Superior temporal gyrus (tissue), 1 donor: Measurements from ENCODE around the gene LSMEM2.
"Not testable (repeated sequence)": the region's sequence is repeated elsewhere in the genome, so short reads cannot be mapped to it uniquely, and the experiment has no call there.

Experiments used
- DNase-seq: peaks from one replicate; pipeline ENCODE4 v3.0.0-alpha.2; 2016; ENCODE audit errors: extremely low spot score

The LSMEM2 gene

DNA sequence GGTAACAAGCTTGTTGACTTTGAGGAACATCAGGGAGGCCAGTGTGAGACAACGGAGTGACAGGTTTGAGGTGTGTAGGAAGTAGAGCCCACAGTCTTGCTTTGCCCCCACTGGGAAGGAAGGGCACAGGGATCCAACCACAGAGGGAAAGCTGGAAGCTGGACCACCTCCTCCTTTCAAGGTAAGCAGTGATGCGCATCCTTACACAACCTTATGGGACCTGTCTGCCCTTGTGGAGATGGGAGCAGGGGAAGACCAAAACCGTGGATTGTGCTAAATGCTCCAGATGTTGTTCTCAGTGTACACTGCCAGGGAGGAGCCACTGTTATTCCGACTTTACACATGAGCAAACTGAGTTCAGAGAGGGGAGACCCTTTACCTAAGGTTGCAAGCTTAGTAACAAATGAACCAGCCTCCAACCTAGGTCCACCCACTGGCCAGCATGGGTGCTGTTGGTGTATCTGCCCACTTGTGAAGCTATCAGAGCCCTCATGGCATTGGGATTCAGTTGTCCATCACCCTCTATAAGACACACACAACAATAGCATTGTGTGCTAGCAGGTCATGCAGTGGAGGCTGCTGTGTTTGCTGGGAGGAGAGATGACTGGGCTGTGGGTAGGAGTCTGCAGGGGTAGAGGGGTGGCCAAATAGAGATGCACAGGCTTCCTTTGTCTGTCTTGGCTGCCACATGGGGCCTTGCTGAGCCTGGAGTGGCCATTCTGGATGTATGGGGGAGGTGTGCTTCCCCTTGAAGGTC is 586 bp upstream of the LSMEM2 start:
- peak; percentile 71 for DNase-seq

- no peak for DNase-seq
These were observed 549 bp downstream of the LSMEM2 start for GRCh38 chr3:50279255-50280016.

DNA sequence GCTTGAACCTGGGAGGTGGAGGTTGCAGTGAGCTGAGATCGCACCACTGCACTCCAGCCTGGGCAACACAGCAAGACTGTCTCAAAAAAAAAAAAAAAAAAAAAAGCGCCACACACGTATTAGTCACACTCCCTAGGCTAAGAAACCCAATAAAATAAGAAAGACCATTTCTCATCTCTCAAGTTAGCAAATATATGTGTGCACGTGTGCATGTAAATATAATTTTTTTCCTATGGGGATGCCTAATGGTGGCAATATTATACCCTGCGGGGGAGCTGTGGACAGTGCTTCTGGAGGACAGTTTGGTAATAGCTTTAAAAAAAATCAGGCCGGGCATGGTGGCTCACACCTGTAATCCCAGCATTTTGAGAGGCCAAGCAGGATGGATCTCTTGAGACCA is 5.2 kb downstream of the LSMEM2 start:
- not testable (repeated sequence) for DNase-seq

- DNase-seq = no peak
These were observed 7.7 kb downstream of the LSMEM2 start for GRCh38 chr3:50286322-50287227.

- DNase-seq = no peak
These were observed 8.4 kb downstream of the LSMEM2 start for GRCh38 chr3:50287262-50287661.

DNA sequence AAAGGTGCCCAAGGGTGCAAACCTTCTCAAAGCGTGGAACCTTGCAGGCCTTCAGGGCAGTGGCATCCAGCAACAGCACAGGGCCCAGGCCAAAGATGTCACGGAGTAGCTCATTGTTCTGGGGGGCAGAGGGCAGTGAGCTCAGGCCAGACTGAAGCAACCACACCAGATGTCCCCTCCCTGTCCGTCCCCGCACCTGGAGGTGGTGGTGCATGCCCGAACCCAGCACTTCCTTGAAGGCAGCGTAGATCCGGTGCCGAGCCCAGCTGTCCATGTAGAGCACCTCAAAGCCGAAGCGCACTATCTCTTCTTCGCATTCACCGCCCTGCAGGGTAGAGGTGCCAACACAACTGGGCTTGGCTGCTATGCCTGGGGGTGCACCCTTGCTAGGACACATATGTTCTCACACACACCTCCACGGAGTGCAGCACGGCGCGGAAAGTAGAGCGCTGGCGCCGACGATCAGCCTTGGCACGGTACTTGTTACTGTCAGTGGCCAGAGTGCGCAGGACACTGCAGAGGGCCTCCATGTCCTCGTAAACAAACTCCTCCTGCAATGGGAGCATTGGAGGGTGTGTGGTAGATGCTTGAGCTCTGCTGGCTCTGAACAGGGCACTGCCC is 9.6 kb downstream of the LSMEM2 start:
- DNase-seq = no peak

GRCh38 chr3:50289130-50289529 is 10.2 kb downstream of the LSMEM2 start:
- no peak for DNase-seq

DNA sequence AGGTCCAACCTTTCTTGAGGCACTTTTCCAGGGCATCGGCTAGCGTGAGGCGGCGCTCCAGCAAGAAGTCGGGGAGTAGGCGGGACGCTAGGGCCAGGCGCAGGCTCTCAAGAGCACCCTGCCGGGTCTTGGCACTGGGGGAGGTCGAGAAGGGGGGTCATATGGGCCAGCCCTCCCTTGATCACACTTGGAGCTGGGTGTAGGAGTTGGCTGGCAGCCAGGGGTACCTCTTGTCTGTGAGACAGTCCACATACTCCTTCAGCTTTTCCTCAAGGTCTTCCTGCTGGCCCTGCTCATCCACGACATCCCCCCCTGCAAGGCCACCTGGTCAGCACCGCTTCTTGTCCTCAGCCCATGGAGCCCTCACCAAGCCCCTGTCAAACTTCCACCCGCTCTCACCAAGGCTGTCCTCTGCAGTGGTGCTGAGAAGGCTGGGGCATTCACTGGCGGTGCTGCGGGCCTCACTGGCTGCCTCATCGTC is 11.3 kb downstream of the LSMEM2 start:
- DNase-seq = no peak

DNA sequence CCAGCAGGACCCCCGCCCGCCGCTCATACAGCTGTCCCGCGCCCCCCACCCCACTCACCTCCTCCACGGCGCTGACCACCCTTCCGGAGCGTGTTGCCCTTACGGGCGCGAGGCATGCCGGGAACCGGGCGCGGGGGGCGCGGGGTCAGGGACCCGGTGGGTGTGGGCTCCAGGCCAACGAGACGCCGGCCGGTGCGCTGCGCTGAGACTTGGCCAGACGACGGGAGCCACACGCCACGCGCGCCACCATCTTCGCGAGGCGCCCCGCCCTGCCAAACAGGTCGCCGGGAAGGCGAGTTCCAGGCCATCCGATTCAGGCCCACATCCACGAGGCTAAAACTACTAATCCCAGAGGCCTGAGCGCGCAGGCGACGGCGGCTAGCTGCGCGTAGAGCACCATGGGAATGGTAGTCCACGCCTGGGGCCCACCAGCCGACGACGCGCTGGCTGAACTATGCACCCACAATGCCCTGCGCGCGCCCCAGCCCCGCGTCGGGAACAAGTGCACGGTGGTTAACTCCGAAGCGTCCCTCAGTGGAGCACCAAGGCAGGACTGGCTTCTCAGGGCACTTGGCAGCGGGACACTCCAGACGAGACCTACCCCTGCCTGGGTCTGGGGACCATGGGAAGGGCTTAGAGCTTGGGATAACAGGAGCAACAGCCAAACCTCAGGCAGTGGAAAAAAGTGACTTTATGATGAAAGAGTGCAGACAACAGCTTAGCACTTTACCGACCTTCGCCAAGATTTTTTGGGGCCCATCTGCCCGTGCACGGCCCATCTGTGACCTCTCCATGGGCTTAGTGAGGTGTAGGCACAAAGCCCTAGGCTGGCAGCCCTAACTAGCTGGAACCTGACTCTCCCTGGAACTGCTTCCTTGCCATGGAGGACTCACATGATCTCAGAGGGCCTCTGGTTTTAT is 13.5 kb downstream of the LSMEM2 start, which contains the start of gene IFRD2:
IFRD2 (minus strand) TSS at position 271 of the 920 bp plus-strand sequence; CDS start at position 116, 155 bp downstream.
- peak; percentile 98 for DNase-seq

DNA sequence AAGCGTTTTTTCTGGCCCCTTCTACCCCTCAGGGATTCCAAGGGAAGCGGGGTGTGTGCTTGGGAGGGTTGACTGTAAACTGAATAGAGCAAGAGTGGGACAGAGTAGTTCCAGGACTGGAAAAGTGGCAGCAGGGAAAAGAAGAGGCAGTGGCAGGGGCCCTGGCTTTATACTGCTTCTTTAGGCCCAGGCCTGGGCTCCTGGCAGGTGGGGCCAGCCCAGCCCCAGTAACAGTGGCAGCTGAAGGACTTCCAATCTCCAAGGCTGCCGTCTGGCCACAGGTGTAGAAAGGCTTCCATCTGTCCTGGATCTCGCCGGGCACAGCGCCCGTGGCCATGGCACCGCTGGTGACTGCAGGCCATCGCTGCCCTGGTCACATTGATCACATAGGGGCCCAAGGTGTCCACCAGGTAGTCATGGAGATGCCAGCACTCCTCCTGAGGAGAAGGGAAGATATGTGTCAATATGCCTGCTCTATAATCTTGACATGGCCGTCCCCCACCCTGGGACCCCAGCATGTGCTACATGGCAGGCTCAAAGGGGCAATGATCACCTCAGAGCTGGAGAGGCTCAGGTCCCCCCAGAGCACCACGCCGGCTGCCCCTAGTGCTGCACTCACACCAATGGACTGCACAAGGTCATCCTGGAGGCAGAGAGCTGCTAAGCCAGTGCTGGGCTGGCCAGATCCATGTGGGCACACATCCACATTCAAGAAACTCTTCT is 14.4 kb downstream of the LSMEM2 start:
- DNase-seq = no peak

DNA sequence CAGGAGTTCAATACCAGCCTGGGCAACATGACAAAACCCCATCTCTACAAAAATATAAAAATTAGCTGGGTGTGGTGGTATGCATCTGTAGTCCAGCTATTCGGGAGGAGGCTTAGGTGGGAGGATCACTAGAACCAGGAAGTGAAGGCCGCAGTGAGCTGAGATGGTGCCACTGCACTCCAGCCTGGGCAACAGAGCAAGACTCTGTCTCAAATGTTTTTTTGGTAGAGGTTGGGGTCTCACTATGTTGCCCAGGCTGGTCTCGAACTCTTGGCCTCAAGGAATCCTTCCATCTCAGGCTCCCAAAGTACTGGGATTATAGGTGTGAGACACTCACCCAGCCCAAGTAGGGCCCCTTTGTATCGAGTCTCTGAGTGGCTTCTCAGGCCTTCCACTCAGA is 15.2 kb downstream of the LSMEM2 start:
- DNase-seq = no peak

- no peak for DNase-seq
These were observed 15.9 kb downstream of the LSMEM2 start for GRCh38 chr3:50294492-50295403.

DNA sequence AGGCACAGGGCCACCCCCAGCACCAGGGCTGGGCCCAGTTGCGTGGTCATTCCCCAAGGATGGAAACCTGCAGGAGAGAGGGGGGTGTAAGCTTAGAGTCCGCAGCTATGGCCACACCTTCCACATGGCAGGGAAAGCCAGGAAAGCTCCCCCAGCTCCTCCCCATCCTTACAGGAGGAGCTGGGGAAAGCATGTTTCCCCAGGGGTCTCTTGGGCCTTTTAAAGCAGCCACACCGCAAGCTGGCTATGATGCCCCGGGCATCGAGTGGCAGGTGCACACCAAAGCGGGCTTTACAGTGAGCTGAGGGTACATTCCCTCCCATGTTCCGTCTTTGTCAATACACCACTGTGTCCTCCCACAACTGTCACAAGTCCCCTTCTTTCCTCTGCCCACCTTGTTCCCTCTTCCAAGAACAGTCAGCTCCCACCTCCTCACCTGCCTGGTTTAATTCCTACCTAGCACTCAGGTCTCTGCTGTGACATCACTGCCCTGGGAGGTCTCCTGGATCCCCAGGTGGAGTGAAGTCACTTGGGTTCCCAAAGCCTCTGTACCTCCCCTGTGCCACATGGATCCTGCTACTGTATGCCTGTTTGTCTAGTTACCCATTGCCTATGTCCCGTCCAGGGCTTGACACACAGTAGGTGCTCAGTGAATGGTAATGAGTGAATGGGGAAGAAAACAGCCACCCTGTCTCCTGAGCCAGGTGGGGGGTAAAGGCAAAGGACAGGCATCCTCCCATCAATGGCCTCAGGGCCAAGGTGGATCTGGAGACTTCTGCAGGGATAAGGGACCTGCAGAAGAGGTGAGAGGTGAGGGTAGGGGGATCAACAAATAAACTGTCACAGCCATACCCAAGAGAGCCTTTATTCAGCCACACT is 16.9 kb downstream of the LSMEM2 start:
- DNase-seq = no peak

DNA sequence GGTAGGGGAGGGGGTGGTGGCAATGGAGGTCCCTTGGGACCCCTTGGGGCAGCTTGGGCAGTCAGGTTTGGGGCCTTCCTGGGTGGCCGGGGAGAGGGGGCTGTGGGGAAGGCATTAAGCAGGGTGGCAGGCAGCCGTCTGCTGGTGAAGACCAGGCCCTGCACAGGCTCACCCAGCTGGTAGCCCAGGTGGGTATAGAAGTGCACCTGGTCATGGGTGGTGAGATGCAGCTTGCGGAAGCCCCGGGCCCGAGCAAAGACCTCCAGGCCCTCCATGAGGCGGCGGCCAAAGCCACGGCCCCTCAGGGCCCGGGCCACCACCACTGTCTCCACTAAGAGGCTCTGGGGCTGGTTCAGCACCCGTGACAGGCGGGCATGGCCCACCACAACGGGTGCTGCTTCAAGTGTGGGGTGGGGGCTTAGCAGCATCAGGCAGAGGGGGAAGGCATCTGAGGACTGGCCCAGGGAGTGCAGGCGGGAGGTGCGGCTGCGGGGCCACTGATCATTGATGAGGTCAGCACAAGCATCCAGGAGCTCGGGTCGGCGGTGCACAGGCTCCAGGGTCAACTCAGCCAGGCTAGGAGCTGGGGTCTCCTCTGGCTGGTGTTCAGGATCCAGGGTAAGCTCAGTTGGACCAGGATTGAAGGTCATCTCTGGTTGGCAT is 18.0 kb downstream of the LSMEM2 start:
- DNase-seq = no peak

DNA sequence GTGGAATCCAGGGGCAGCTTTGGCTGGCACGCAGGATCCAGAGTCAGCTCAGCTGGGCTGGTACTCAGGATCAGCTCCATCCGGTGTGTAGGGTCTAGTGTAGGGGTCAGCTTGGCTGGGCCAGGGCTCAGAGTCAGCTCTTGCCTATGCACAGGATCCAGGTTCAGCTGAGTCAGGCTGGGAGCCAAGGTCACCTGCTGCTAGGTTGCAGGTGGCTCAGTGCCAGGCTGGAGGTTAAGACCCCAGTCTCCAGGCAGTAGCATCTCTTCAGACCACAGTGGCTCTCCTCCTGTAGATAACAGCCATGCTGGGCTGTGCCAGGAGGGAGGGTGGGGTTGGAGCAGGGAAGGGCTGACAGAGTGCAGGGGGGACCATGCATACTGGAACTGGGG is 18.5 kb downstream of the LSMEM2 start:
- no peak for DNase-seq

GRCh38 chr3:50297896-50298725 is 19.2 kb downstream of the LSMEM2 start:
- DNase-seq = no peak
